SK-N-SH treated with all-trans-retinoic acid at 6 μM for 48 hours (cell line): Measurements from ENCODE around the gene ARHGDIA.

Experiments
- ARNTL ChIP-seq: fragments of 450-650 bp; formaldehyde crosslinking; IDR thresholded peaks from 2 replicates; pipeline ENCODE4 v1.5.0; 2020; ENCODE audit warnings: low read depth, mild to moderate bottlenecking, moderate library complexity, borderline replicate concordance
- ESRRG ChIP-seq: fragments of 250-450 bp; sonication (Bioruptor Pico); IDR thresholded peaks from 2 replicates; pipeline ENCODE4 v1.6.1; 2021; ENCODE audit warnings: mild to moderate bottlenecking
- OSR1 ChIP-seq: fragments of 250-450 bp; sonication (Bioruptor Pico); IDR thresholded peaks from 2 replicates; pipeline ENCODE4 v1.8.0; 2022; ENCODE audit warnings: moderate library complexity, mild to moderate bottlenecking, inconsistent platforms
- PATZ1 ChIP-seq: fragments of 250-450 bp; sonication (Bioruptor Pico); IDR thresholded peaks from 2 replicates; pipeline ENCODE4 v1.8.0; 2020; ENCODE audit warnings: mild to moderate bottlenecking, moderate library complexity, borderline replicate concordance
- PPARA ChIP-seq: fragments of 250-450 bp; sonication (Bioruptor Pico); IDR thresholded peaks from 2 replicates; pipeline ENCODE4 v1.5.0; 2020; ENCODE audit warnings: mild to moderate bottlenecking, borderline replicate concordance
- RARB ChIP-seq: fragments of 250-450 bp; sonication (Bioruptor Pico); IDR thresholded peaks from 2 replicates; pipeline ENCODE4 v1.8.0; 2021; ENCODE audit warnings: mild to moderate bottlenecking, moderate library complexity
- SNAI2 ChIP-seq: fragments of 250-450 bp; sonication (Bioruptor Pico); IDR thresholded peaks from 2 replicates; pipeline ENCODE4 v1.5.0; 2020; ENCODE audit warnings: mild to moderate bottlenecking, moderate library complexity
- TCF4 ChIP-seq: fragments of 250-450 bp; sonication (Bioruptor Pico); IDR thresholded peaks from 2 replicates; pipeline ENCODE4 v1.8.0; 2021; ENCODE audit warnings: mild to moderate bottlenecking, moderate library complexity, borderline replicate concordance
- TOX ChIP-seq: fragments of 250-450 bp; sonication (Bioruptor Pico); IDR thresholded peaks from 2 replicates; pipeline ENCODE4 v1.8.0; 2021; ENCODE audit warnings: mild to moderate bottlenecking, moderate library complexity, borderline replicate concordance
- TSHZ2 ChIP-seq: fragments of 250-450 bp; sonication (Bioruptor Pico); IDR thresholded peaks from 2 replicates; pipeline ENCODE4 v1.5.0; 2020; ENCODE audit warnings: mild to moderate bottlenecking, moderate library complexity
- ZFP3 ChIP-seq: fragments of 250-450 bp; sonication (Bioruptor Pico); IDR thresholded peaks from 2 replicates; pipeline ENCODE4 v1.5.0; 2020; ENCODE audit warnings: mild to moderate bottlenecking, moderate library complexity
- ZFP30 ChIP-seq: fragments of 450-650 bp; formaldehyde crosslinking; IDR thresholded peaks from 2 replicates; pipeline ENCODE4 v1.5.0; 2022; ENCODE audit warnings: mild to moderate bottlenecking, moderate library complexity
- ZNF565 ChIP-seq: fragments of 450-650 bp; formaldehyde crosslinking; conservative IDR thresholded peaks from 2 replicates; pipeline ENCODE4 v1.5.0; 2020; ENCODE audit warnings: low read depth, mild to moderate bottlenecking, moderate library complexity
- TF ChIP-seq, protein P1 (sequence below): fragments of 250-450 bp; sonication (Bioruptor Pico); IDR thresholded peaks from 2 replicates; pipeline ENCODE4 v1.5.1; 2021; ENCODE audit warnings: mild to moderate bottlenecking, moderate library complexity

DNA sequence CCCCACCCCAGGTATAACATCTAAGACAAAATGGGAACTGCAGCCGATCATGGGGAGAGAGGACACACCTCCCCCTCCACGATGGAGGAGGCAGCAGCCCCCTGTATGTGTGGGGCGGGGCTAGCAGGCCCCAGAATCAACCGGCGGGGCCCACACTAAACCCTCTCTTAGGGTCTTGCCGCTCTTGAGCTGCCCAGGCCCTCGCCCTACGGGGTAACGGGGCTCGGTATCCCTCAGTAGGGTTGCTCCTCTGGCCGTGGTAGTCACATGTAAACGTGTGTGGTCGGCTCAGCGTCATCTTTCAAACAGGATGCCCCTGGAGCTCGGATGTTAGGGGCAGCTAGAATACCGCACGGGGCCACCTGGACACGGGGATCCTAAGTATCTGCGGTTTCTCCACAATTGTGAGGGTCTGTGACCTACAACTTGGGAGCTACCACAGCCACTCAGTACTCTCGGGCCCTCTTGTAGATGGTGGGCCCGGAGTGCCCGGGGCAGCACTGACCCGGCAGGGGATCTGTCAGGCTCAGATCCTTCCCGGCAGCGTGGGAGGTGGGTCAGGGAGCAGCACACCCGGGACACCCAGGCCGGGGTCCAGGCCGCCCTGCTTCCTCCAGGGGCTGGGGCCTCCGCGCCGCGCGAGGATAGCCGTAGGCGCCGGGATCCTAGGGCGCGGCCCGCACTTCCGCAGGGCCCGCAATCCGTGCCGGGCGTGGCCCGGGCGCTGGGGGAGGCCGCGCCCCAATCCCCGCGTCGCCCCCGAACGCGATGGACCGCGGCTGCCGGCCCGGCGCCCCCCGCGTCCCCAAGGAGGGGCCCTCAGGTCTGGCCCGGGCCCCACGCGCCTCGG, 781 bp downstream of the ARHGDIA start:
- TF ChIP-seq TSHZ2: no peak
- TF ChIP-seq ARNTL (CRISPR knock-in tag): no peak
- TF ChIP-seq SNAI2: no peak
- TF ChIP-seq TCF4 (CRISPR knock-in tag): no peak
- TF ChIP-seq PATZ1: 0 out of 2 replicates have a peak, but pooled peaks have one; percentile 21
- no peak for TF ChIP-seq ZFP3 (CRISPR knock-in tag)
- TF ChIP-seq OSR1: no peak
- no peak for TF ChIP-seq ZFP30 (CRISPR knock-in tag)
- TF ChIP-seq ESRRG: 0 out of 2 replicates have a peak, but pooled peaks have one; percentile 2
- TF ChIP-seq, protein P1, sequence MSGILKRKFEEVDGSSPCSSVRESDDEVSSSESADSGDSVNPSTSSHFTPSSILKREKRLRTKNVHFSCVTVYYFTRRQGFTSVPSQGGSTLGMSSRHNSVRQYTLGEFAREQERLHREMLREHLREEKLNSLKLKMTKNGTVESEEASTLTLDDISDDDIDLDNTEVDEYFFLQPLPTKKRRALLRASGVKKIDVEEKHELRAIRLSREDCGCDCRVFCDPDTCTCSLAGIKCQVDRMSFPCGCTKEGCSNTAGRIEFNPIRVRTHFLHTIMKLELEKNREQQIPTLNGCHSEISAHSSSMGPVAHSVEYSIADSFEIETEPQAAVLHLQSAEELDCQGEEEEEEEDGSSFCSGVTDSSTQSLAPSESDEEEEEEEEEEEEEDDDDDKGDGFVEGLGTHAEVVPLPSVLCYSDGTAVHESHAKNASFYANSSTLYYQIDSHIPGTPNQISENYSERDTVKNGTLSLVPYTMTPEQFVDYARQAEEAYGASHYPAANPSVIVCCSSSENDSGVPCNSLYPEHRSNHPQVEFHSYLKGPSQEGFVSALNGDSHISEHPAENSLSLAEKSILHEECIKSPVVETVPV (CRISPR knock-in tag): no peak
- TF ChIP-seq ZNF565 (CRISPR knock-in tag): no peak
- TF ChIP-seq TOX (CRISPR knock-in tag): no peak
- no peak for TF ChIP-seq RARB
- TF ChIP-seq PPARA: no peak
